Measurements from ENCODE around the gene SLC16A5. TPM values are rescaled to one million over a fixed set of nuclear protein-coding genes. Genes with fewer than 3 reads are reported as not detected.
"Not testable (repeated sequence)": the region's sequence is repeated elsewhere in the genome, so short reads cannot be mapped to it uniquely, and the experiment has no call there.

Gene SLC16A5
- total RNA-seq, 1 experiment from 2014 or later: 0.33 TPM

GRCh38 chr17:75132018-75133000, 44.6 kb downstream of the SLC16A5 start:
- DNase-seq, H3K27me3 ChIP-seq, H3K9me3 ChIP-seq: not testable (repeated sequence)
- Histone ChIP-seq H3K36me3 (peaks cover 52% of the 10 kb centered on the region), H3K4me3 (peak overlapping the region; percentile 94)

GRCh38 chr17:75133001-75133400, 45.2 kb downstream of the SLC16A5 start:
- DNase-seq: no peak
- Histone ChIP-seq H3K9me3 (no peaks in the 10 kb centered on the region), H3K36me3 (peaks cover 56% of the 10 kb centered on the region), H3K4me3 (no peak overlapping the region), H3K27me3 (no peaks in the 10 kb centered on the region)

GRCh38 chr17:75133607-75134347, 46.0 kb downstream of the SLC16A5 start:
- H3K36me3 ChIP-seq: peaks cover 62% of the 10 kb centered on the region
- not testable (repeated sequence) for H3K9me3 ChIP-seq, H3K4me3 ChIP-seq, H3K27me3 ChIP-seq, DNase-seq

GRCh38 chr17:75135452-75135851, 47.7 kb downstream of the SLC16A5 start:
- no peaks in the 10 kb centered on the region for H3K9me3 ChIP-seq
- H3K36me3 ChIP-seq: peaks cover 60% of the 10 kb centered on the region
- no peaks in the 10 kb centered on the region for H3K27me3 ChIP-seq
- no peak for DNase-seq
- H3K4me3 ChIP-seq: no peak overlapping the region

DNA sequence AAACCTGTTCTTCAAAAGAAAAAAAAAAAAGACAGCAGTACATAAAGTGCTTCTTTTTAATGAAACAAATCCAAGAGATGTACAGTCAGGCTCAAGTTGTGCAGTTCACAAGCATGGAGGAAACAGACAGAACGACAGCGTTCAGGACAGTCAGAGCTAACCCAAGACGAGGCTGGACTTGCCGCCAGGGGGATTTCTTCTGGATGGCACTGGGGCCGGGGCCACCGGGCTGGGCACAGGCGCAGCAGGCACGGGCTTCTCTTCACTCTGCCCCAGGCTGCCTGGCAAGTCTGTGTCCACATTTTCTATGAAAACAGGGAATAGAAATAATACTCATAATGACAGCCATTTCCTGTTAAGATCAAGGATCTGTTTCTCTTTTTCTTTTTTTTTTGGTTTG, 48.2 kb downstream of the SLC16A5 start:
- H3K4me3 ChIP-seq: no peak overlapping the region
- H3K36me3 ChIP-seq: peaks cover 61% of the 10 kb centered on the region
- H3K27me3 ChIP-seq: no peaks in the 10 kb centered on the region
- no peaks in the 10 kb centered on the region for H3K9me3 ChIP-seq
- no peak for DNase-seq

DNA sequence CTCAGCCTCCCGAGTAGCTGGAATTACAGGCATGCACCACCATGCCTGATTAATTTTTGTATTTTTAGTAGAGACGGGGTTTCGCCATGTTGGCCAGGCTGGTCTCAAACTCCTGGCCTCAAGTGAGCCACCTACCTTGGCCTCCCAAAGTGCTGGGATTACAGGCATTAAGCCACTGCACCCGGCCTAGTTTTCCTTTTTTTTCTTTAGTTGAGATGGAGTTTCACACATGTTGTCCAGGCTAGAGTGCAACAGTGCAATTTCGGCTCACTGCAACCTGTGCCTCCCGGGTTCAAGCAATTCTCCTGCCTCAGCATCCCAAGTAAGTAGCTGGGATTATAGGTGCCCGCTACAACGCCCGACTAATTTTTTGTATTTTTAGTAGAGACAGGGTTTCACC, 50.0 kb downstream of the SLC16A5 start:
- H3K4me3 ChIP-seq, H3K9me3 ChIP-seq, H3K27me3 ChIP-seq, DNase-seq: not testable (repeated sequence)
- H3K36me3 ChIP-seq: peaks cover 69% of the 10 kb centered on the region

DNA sequence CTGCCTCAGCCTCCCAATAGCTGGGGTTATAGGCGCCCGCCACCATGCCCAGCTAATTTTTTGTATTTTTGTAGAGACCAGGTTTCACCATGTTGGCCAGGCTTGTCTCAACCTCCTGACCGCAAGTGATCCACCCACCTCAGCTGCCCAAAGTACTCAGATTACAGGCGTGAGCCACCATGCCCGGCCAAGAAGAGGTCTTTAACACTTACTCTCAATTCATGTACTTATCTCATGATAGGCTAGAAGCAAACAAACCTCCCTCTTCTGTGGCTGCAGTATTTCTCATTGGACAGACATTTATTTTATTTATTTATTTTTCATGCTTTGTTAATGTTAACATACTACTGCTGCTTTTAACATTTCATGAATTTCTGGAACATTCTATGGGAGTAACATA, 50.8 kb downstream of the SLC16A5 start:
- H3K27me3 ChIP-seq: no peaks in the 10 kb centered on the region
- no peaks in the 10 kb centered on the region for H3K9me3 ChIP-seq
- peaks cover 77% of the 10 kb centered on the region for H3K36me3 ChIP-seq
- H3K4me3 ChIP-seq: no peak overlapping the region
- DNase-seq: no peak

DNA sequence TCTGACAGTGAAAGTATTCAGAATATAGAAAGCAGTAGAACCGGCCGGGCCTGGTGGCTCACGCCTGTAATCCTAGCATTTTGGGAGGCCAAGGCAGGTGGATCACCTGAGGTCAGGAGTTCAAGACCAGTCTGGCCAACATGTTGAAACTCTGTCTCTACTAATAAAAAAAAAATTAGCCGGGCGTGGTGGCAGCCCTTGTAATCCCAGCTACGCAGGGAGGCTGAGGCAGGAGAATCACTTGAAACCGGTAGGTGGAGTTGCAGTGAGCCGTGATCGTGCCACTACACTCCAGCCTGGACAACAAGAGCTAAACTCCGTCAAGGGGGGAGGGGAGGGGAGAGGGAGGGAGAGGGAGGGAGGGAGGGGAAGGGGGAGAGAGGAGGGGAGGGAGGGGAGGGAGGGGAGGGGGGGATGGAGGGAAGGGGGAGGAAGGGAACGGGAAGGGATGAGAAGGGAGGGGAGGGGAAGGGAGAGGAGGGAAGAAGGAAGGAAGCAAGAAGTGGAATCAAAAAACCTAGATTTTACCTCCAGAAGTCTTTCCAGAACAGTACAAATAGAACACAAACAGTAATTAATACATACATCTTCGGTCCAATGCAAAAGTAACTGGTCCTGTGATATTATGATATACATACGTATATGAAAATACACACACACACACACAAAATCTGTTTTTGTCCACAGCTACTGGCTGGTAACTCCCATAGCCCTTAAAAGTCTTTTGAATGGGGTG, 54.6 kb downstream of the SLC16A5 start:
- peaks cover 91% of the 10 kb centered on the region for H3K36me3 ChIP-seq
- no peaks in the 10 kb centered on the region for H3K9me3 ChIP-seq
- no peak for DNase-seq
- H3K4me3 ChIP-seq: no peak overlapping the region
- no peaks in the 10 kb centered on the region for H3K27me3 ChIP-seq

DNA sequence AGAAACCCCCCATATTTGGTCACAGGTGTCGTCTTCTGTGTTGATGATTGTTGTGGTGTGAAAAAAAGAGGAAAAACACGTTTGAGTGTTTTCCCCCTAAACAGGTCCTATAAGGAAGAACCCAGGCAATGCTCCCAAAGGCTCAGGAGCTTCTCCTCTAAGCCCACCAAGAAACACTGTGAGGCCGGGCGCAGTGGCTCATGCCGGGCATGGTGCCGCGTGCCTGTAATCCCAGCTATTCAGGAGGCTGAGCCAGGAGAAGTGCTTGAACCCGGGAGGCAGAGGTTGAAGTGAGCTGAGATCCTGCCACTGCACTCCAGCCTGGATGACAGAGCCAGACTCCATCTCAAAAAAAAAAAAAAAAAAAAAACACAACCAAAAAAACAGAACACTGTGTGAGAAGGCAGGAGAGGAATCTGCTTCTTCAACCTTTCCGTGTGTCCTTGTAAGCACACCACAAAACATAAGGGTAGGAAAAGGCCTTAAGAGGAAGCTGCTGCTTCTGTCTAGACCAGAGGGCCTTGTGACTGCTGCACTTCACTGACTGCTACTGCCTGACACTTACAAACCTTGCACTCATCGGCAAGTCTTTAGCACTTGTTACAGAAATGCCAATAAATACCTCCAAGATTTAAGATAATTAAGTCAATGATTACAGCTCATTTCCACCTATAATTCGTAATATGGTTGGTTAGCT, 57.2 kb downstream of the SLC16A5 start:
- H3K36me3 ChIP-seq: peaks cover 91% of the 10 kb centered on the region
- no peaks in the 10 kb centered on the region for H3K27me3 ChIP-seq
- H3K9me3 ChIP-seq: no peaks in the 10 kb centered on the region
- no peak overlapping the region for H3K4me3 ChIP-seq
- no peak for DNase-seq

DNA sequence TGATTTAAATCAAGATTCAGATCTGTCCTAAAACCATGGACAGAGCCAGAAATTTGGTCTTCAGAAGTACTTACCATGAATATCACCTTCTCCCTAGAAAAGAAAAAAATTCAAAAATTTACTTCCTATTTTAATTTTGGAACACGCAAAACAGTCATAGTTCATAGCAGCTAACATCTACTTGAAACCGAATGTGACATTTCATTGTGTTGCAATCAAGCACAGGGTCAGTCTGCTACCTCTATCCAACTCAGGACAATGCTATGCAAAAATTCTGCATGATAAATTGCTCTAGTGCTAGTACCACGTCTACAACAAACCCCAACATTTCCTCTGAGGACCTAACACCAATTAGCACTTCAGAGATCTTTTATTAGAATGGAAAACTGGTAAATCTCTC, 58.8 kb downstream of the SLC16A5 start:
- H3K27me3 ChIP-seq: no peaks in the 10 kb centered on the region

GRCh38 chr17:75147878-75148546, 60.3 kb downstream of the SLC16A5 start:
- Histone ChIP-seq H3K4me3 (no peak overlapping the region), H3K36me3 (peaks cover 76% of the 10 kb centered on the region), H3K9me3 (no peaks in the 10 kb centered on the region), H3K27me3 (no peaks in the 10 kb centered on the region)
- DNase-seq: no peak

More for the DNA sequence above, 58.8 kb downstream of the SLC16A5 start:
- no peak overlapping the region for H3K4me3 ChIP-seq
- H3K9me3 ChIP-seq: no peaks in the 10 kb centered on the region
- H3K36me3 ChIP-seq: peaks cover 82% of the 10 kb centered on the region
- no peak for DNase-seq

GRCh38 chr17:75151930-75152329, 64.2 kb downstream of the SLC16A5 start:
- no peaks in the 10 kb centered on the region for H3K27me3 ChIP-seq
- H3K36me3 ChIP-seq: peaks cover 43% of the 10 kb centered on the region
- no peaks in the 10 kb centered on the region for H3K9me3 ChIP-seq
- no peak for DNase-seq
- peak overlapping the region; percentile 94 for H3K4me3 ChIP-seq

DNA sequence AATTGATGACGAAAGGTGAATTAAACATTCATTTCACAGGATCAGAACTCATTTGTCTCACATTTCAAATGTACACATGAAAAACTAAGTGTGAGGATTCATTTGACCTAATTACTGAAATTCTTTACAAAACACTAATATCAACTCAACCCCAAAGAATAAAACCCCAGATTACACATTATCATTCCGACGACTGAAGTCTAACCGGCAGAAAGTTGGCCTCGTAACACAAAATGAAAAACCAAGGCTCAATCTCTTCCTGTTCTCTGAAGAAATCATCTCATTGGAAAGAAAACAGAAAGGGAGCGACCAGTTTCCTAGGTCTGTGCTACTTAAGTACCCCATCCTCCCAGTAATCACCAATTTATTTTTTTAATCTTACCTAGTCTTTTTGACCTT, 64.8 kb downstream of the SLC16A5 start:
- peak overlapping the region; percentile 94 for H3K4me3 ChIP-seq
- no peaks in the 10 kb centered on the region for H3K27me3 ChIP-seq
- H3K9me3 ChIP-seq: no peaks in the 10 kb centered on the region
- peaks cover 43% of the 10 kb centered on the region for H3K36me3 ChIP-seq
- no peak for DNase-seq

- Histone ChIP-seq H3K4me3 (peak overlapping the region; percentile 94), H3K27me3 (no peaks in the 10 kb centered on the region), H3K9me3 (no peaks in the 10 kb centered on the region), H3K36me3 (peaks cover 42% of the 10 kb centered on the region)
- peak; percentile 56 for DNase-seq
Observed at GRCh38 chr17:75152922-75153779, 65.4 kb downstream of the SLC16A5 start.

- peaks cover 41% of the 10 kb centered on the region for H3K36me3 ChIP-seq
- DNase-seq: peak; percentile 19
- H3K9me3 ChIP-seq: no peaks in the 10 kb centered on the region
- no peaks in the 10 kb centered on the region for H3K27me3 ChIP-seq
- H3K4me3 ChIP-seq: peak overlapping the region; percentile 94
Observed at GRCh38 chr17:75153780-75154194, 66.0 kb downstream of the SLC16A5 start.

Measured in MG63 (cell line).